GM23338 (cell line): Measurements from ENCODE around the gene TTLL8.

Experiments
- CREB1 ChIP-seq: fragments of 250-450 bp; sonication (Bioruptor Pico); IDR thresholded peaks from 2 replicates; pipeline ENCODE4 v1.5.0; 2020; ENCODE audit warnings: low read depth, mild to moderate bottlenecking, moderate library complexity
- EZH2 ChIP-seq: fragments of 200-600 bp; sonication (generic); IDR thresholded peaks from one replicate; pipeline ENCODE4 v1.8.0; 2017; ENCODE audit warnings: antibody characterized with exemption, mild to moderate bottlenecking, low read depth; ENCODE audit not compliant: unreplicated experiment
- EZH2phosphoT487 ChIP-seq: fragments of 200-600 bp; sonication (generic); IDR thresholded peaks from one replicate; pipeline ENCODE4 v1.8.1; 2018; ENCODE audit warnings: antibody characterized with exemption; ENCODE audit not compliant: unreplicated experiment
- JUNB ChIP-seq: IDR thresholded peaks from one replicate; pipeline ENCODE4 v1.6.1; 2016; ENCODE audit warnings: antibody characterized with exemption; ENCODE audit not compliant: unreplicated experiment
- NANOG ChIP-seq: IDR thresholded peaks from 2 replicates; pipeline ENCODE4 v1.6.1; 2016; ENCODE audit warnings: antibody characterized with exemption, borderline replicate concordance
- POLR2AphosphoS5 ChIP-seq: IDR thresholded peaks from 2 replicates; pipeline ENCODE4 v1.6.1; 2016; ENCODE audit warnings: antibody characterized with exemption, low read depth
- ZNF114 ChIP-seq: fragments of 250-450 bp; sonication (Bioruptor Pico); IDR thresholded peaks from 2 replicates; pipeline ENCODE4 v1.5.0; 2020; ENCODE audit warnings: mild to moderate bottlenecking, moderate library complexity
- TF ChIP-seq, protein P1 (sequence below), 2 experiments: fragments of 200-600 bp in 1 of 2; sonication (generic) in 1 of 2; conservative IDR thresholded peaks; 2 replicates each; pipeline versions ENCODE4 v1.5.1 to v1.6.1; 2016 to 2017; ENCODE audit warnings: antibody characterized with exemption in 2 of 2, low read depth in 2 of 2, mild to moderate bottlenecking in 2 of 2, moderate library complexity in 1 of 2
- TF ChIP-seq, protein P2 (sequence below): IDR thresholded peaks from one replicate; pipeline ENCODE4 v1.6.1; 2018; ENCODE audit warnings: antibody characterized with exemption; ENCODE audit not compliant: unreplicated experiment

DNA sequence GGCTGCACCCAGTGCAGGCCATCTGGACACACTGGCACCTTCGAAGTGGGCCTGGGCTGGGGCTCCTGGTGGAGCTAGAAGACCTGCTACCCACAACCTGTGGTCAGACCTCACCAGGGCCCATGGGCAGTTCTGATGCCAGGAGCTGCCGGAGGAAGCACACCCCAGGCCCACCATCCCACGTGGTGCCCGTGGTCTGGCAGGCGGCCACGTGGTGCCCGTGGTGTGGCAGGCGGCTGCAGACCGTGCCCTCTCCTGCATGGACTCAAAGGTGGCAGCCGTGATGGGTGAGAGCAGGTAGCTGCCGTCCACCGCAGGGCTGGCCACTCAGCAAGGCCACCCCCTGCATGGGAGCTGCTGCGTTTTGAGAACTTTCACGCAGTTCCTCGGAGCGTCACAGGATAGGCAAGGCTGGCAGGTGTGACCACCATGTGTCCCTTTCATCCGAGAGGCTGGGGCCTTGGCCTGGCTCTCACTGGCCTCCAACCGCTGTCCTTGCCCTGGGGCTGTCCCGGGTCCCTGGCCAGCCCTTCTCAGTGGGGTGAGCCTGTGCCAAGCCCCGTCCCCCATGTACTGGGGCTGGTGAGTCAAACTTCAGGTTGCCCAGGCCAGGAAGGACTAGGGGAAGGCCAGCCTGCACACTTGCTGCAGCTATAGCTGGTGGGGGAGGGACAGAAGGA lies 41.6 kb downstream of the TTLL8 start:
- TF ChIP-seq CREB1 (CRISPR knock-in tag) (no peak), EZH2phosphoT487 (no peak), EZH2 (no peak), POLR2AphosphoS5 (no peak), JUNB (no peak), ZNF114 (CRISPR knock-in tag) (no peak), NANOG (no peak)
- TF ChIP-seq, protein P1, sequence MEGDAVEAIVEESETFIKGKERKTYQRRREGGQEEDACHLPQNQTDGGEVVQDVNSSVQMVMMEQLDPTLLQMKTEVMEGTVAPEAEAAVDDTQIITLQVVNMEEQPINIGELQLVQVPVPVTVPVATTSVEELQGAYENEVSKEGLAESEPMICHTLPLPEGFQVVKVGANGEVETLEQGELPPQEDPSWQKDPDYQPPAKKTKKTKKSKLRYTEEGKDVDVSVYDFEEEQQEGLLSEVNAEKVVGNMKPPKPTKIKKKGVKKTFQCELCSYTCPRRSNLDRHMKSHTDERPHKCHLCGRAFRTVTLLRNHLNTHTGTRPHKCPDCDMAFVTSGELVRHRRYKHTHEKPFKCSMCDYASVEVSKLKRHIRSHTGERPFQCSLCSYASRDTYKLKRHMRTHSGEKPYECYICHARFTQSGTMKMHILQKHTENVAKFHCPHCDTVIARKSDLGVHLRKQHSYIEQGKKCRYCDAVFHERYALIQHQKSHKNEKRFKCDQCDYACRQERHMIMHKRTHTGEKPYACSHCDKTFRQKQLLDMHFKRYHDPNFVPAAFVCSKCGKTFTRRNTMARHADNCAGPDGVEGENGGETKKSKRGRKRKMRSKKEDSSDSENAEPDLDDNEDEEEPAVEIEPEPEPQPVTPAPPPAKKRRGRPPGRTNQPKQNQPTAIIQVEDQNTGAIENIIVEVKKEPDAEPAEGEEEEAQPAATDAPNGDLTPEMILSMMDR (conservative IDR thresholded peaks at IDR 0.05; ENCODE audit: low read depth in 2 of 2), result no peak
- TF ChIP-seq, protein P2, sequence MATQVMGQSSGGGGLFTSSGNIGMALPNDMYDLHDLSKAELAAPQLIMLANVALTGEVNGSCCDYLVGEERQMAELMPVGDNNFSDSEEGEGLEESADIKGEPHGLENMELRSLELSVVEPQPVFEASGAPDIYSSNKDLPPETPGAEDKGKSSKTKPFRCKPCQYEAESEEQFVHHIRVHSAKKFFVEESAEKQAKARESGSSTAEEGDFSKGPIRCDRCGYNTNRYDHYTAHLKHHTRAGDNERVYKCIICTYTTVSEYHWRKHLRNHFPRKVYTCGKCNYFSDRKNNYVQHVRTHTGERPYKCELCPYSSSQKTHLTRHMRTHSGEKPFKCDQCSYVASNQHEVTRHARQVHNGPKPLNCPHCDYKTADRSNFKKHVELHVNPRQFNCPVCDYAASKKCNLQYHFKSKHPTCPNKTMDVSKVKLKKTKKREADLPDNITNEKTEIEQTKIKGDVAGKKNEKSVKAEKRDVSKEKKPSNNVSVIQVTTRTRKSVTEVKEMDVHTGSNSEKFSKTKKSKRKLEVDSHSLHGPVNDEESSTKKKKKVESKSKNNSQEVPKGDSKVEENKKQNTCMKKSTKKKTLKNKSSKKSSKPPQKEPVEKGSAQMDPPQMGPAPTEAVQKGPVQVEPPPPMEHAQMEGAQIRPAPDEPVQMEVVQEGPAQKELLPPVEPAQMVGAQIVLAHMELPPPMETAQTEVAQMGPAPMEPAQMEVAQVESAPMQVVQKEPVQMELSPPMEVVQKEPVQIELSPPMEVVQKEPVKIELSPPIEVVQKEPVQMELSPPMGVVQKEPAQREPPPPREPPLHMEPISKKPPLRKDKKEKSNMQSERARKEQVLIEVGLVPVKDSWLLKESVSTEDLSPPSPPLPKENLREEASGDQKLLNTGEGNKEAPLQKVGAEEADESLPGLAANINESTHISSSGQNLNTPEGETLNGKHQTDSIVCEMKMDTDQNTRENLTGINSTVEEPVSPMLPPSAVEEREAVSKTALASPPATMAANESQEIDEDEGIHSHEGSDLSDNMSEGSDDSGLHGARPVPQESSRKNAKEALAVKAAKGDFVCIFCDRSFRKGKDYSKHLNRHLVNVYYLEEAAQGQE, result no peak
